Stimulated activated CD4-positive, alpha-beta T cell treated with anti-CD3 and anti-CD28 coated beads, Interleukin-15, amount 100 ng/mL, for 24 hours (primary cell): ENCODE measurements around the gene TCF3.
"Not testable (repeated sequence)": the region's sequence is repeated elsewhere in the genome, so short reads cannot be mapped to it uniquely, and the experiment has no call there.

Experiments
- DNase-seq: peaks from one replicate; pipeline ENCODE4 v3.0.0-alpha.2; 2020

TCF3 gene

GRCh38 chr19:1672769-1673644 is 20.6 kb upstream of the TCF3 start:
- DNase-seq: no peak

DNA sequence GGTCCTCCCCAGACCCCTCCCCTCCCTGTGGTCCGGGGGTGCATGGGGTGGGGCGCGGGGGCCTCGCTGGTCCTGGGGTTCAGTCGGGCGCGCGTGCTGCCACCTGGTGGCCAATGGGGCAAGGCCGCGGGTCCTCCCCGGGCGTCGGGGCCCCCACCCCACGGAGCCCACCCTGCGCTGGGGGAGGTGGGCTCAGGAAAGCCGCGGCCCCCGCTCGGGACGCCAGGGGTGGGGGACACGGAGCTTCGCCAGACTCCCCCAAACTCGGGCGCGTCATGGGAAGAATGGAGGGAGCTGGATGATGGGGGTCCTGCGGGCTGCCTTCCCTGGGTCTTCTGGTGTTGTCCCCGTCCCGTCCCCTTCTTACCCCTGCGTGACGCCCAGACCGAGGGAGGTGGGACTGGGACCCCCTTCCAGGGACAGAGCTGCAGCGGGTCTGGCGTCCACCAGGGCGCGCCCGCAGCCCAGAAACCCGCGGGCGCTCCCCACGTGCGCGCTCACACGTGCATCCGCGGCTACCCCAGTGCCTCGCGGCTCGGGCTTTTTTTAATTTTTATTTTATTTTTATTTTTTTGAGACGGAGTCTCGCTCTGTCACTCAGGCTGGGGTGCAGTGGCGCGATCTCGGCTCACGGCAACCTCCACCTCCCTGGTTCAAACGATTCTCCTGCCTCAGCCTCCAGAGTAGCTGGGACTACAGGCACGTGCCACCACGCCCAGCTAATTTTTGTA is 19.8 kb upstream of the TCF3 start:
- peak; percentile 73 for DNase-seq

GRCh38 chr19:1671716-1672037 is 19.3 kb upstream of the TCF3 start:
- no peak for DNase-seq

DNA sequence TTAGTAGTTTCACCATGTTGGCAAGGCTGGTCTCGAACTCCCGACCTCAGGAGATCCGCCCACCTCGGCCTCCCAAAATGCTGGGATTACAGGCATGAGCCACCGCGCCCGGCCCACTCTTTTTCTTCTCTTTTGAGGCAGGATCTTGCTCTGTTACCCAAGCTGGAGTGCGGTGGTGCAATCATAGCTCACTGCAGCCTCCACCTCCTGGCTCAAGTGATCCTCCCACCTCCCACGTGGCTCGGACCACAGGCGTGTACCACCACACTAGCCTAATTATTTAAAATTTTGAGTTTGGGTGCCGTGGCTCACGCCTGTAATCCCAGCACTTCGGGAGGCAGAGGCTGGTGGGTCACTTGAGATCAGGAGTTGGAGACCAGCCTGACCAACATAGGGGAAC is 18.3 kb upstream of the TCF3 start:
- DNase-seq: not testable (repeated sequence)

DNA sequence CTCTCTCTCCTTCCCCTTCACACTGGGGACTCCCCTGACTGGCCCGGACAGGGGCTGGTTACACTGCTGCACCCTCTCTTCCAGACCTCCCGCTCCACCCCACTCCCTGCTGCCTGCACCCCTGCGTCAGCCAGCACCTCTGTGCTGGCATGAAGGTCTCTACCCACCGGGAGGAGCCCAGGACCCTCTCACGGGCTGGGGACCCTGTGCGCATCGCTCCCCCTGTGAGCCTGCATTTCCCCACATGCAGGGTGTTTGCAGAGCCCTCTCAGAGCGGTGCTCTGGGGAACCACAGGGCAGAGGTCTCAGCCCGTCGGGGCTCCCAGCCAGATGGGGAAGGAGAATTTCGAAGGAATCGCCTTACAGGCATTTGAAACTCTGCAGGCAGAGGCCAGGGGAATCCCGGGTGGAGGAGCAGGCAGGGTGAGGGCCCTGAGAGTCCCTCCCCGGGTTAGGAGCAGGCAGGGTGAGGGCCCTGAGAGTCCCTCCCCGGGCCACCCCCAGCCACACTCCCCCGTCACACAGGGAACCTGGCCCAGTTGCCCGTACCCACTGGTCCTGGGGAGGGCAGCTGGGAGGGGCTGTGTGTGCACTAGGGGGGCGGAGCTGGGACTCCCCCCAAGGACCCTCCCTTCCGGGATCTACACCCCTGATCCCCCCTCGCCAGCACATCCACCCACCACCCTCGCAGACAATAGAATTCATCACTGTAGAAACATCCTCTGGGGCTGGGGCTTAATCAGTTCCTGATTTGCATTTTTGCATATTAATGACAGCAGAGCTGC is 16.3 kb upstream of the TCF3 start:
- peak; percentile 29 for DNase-seq

DNA sequence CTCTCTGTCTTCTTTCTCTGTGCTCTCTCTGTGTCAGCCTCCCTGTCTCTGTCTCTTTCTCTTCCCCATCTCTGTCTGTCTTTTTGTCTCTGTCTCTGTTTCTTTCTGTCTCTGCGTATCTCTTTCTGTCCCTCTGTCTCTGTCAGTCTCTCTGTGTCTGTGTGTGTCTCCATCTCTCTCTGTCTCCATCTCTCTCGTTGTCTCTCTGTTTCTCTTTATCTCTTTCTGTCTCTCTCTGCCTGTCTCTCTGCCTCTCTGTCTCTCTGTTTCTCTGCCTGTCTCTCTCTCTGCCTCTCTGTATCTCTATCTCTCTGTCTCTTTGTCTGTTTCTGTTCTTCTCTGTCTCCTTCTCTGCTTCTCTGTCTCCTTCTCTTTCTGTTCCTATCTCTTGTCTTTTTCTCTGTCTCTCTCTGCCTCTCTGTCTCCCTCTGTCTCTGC is 15.7 kb upstream of the TCF3 start:
- no peak for DNase-seq

GRCh38 chr19:1665565-1666047 is 13.2 kb upstream of the TCF3 start:
- no peak for DNase-seq

- DNase-seq: peak; percentile 67
Observed at GRCh38 chr19:1663852-1664251, 11.4 kb upstream of the TCF3 start.

GRCh38 chr19:1663227-1663626 is 10.8 kb upstream of the TCF3 start:
- DNase-seq: not testable (repeated sequence)

DNA sequence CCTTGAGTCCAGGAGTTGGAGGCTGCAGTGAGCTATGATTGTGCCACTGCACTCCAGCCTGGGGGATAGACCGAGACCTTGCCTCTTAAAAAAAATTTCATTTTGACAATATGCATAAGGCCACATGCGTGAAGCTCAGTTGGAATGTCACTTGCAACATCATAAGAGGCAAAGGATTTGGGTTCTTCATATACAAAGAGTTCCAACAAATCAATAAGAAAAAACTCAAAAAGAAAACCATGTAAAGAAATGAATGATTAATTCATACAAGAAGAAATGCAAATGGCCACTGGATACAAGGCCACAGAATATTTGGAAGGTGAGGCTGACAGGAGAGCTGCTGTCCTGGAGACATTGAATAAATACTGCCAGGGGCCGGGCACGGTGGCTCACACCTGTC is 9.6 kb upstream of the TCF3 start:
- no peak for DNase-seq

GRCh38 chr19:1659084-1659427 is 6.6 kb upstream of the TCF3 start:
- no peak for DNase-seq

DNA sequence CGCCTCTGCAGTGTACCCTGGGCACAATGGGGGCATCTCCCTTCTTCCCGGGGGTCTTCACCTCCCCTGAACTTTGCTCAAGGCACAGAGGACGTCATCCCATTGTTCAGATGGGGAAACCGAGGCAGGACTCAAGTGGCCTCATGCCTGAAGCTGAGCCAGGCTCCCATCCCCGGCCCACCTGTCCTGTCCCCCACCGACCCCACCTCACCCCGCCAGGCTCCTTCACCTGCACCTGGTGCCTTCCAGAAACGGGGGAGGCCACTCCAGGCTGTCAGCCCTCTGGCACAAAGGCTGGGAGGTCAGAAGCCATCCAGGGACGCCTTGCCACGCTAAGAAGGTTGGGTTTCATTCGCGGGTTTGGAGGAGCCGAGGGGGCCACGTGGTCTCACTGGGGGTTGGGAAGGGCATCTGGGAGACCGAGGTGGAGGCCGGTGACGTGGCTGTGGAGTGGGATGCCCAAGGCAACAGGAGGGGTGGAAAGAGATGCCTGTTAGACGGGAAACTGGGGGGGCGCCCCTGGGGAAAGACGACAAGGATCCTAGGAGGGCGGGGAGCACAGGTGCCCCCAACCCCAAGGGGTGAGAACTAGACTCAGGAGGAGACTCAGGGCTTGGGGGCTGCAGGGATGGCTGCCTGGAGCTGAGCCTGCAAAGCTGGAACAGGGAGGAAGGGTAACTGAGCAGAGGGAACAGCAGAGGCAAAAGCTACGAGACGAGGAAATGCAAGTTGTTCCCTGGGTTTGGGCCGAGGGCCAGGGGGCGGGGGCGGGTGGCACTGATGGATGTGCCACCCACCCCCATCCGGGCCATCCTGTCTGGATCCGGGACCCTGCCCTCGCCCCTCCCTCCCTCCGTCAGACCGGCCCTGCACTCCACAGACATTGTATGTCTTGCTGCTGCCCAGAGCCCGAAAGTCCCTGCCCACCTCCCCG is 6.0 kb upstream of the TCF3 start:
- DNase-seq: no peak

DNA sequence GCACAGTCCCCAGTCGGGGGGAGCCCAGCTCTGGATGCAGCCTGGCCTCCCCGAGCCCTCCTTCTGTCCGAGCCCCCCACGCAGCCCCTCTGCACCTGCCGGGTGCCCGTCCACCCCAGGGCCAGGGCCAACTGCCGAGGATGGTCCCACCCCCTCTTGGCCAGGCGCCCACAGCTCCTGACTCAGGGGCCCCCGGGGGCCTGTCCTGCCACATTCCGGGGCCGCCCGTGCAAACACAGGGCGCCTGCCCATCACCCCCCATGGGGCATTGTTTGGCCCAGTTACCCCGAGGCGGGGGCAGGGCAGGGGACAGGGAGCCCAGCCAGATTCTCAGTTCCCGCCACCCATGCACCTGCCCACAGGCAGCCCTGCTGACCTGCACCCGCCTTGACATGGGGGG is 5.3 kb upstream of the TCF3 start:
- no peak for DNase-seq

GRCh38 chr19:1656988-1657536 is 4.6 kb upstream of the TCF3 start:
- DNase-seq: no peak

DNA sequence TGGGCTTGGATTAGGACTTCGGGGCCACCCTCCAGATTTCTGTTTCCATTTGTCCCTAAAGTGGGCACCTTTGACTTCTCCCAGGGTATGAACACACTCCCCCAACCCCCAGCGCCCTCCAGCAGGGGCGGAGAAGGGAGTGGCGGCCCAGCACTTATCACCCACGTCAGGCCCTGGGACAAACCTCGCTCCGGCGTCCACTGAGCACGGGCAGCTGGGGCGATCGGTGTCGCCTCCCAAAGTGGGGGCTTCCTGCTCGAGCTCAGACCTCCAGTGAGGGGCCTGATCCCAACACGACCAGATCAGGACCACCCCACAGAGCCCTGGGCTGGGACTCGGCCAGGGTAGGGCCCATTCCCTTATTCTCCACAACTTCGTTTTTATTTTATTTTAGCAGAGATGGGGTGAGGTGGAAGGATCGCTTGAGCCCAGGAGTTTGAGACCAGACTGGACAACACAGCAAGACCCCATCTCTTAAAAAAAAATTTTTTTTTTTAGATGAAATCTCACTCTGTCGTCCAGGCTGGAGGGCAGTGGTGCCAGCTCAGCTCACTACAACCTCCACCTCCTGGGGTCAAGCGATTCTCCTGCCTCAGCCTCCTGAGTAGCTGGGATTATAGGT is 3.7 kb upstream of the TCF3 start:
- no peak for DNase-seq

GRCh38 chr19:1655131-1655981 is 2.9 kb upstream of the TCF3 start:
- no peak for DNase-seq

DNA sequence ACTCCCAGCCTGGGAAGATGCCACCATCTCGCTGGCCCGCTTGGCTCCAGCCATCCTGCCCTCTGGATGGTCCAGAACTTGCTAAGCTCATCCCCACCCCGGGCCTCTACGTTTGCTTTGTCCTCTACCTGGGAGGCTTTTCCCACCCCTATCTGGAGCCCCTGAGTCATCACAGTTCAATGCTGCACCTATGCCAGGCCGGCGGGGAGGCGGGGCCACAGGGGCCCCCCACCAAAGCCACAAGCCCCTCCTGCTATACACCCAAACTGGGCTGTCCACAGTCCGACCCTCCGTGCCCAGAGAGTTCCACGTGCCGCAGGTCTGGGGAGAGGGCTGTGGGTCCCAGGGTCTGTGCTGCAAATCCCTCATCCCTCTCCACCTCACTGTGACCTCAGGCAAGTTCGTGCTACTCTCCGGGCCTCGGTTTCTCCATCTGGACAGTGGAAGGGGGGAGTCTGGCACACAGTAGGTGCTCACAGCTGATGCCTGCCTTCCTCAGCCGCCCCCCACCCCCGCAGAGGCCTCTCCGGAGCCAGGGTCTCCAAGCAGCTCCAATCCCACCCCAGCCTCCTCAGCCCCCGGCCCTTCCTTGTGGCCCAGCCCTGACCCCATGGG is 1.9 kb upstream of the TCF3 start:
- no peak for DNase-seq

- DNase-seq: no peak
Observed at GRCh38 chr19:1653300-1653628, 849 bp upstream of the TCF3 start.

GRCh38 chr19:1651568-1652291 is 685 bp downstream of the TCF3 start:
- DNase-seq: peak; percentile 55
